ENCODE measurements around the gene SIRPD.

Gene SIRPD

GRCh38 chr20:1491860-1492642 lies 65.5 kb downstream of the SIRPD start:
- no peak for DNase-seq

DNA sequence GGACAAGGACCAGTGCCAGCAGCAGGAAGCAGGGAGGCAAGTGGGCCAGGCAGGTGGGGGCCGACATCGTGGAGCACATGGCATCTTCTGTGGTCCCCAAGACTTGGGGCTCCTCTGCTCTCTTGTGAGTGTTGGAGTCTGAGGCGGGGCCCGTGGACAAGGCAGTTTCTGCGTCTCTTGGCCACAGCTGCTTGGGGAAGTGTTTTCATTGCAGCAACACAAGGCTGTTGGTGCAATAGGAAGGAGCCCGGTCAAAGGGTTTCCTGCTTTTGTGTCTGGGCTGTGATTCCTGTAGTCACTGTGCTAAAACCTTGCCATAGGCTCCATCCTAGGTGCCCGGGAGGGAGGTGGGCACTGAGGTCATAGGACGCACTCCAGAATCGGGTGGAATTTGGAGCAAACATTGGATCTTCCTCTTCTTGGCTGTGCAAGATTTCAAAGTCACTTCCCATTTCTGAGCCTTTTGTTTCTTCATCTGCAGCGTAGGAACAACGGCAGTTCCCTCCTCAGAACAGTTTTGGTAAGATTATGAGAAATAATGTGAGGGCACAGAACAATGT lies 66.1 kb downstream of the SIRPD start, which contains the start of gene SIRPB2:
Gene SIRPB2, minus strand, starts transcription at position 140 of the 560 bp plus-strand sequence. Its CDS starts 61 bp downstream, at position 79.
- no peak for DNase-seq

GRCh38 chr20:1490643-1491195 lies 66.8 kb downstream of the SIRPD start:
- no peak for DNase-seq

DNA sequence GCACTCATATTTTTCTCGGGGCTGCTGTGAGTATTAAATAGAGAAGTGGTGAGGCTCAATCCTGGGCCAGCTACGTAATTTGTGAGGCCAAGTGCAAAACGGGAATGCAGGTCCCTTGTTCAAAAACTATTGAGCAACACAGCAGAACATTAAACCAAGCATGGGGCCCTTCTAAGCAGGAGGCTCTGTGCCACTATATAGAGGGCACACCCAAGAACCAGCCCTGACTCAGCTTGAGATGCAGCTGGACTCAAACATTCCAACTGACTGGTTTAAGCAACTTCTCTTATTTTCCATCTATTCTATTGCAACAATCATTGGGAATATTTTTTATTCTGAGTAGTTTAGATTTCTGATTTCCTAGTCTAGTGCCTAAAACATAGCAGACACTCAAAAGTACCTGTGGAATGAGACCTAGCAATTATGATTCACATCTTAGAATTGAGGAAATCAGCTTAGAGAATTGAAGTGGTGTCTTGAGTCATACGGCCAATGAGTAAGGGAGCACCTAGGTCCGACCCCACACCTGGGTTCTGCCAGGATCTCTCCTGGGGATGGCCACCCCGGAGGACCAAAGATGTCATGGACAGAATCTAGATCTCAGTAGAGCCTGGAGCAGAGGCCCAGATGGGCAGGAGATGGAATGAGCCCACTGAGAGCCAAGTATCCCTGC lies 67.6 kb downstream of the SIRPD start:
- no peak for DNase-seq

DNA sequence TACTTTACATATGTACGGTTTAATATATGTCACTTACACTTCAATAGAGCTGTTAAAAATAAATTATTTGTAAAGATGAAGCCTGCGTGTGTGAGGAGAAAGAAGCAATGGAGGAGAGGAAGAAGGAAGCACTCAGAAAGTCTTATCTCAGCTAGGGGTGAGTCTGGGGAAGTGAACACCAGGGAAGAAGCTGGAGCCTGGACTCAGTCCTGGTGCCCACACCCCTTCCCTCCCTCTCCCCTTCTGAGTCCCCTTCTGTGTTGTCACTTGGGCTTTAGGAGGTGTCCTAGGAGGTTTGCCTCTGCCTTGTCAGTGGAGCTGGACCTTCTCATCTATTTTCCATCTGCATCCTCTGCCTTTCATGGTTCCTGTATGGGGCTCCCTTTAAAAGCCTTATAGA lies 68.2 kb downstream of the SIRPD start:
- DNase-seq, result no peak

GRCh38 chr20:1486566-1486965 lies 70.9 kb downstream of the SIRPD start:
- no peak for DNase-seq

DNA sequence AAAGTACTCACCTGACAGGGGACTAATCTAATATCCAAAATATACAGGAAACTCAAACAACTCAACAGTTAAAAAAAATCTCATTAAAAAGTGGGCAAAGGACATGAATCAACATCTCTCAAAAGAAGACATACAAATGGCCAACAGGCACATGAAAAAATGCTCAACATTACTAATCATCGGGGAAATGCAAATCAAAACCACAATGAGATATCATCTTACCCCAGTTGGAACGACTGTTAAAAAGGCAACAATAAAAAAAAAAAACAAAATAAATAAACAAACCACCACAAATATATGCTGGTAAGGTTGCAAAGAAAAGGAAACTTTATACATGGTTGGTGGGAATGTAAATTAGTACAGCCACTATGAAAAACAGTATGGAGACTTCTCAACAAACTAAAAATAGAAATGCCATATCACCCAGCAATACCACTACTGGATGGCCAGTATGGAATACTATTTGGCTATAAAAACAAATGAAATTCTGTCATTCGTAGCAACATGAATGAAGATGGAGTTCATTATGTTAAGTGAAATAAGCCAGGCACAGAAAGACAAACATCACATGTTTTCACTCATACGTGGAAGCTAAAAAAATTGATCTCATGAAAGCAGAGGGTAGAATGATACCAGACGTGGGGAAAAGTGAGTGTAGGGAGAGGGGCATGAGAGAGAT lies 72.9 kb downstream of the SIRPD start:
- DNase-seq, result no peak

Measured in NCI-H1417 (cell line).